HG02981 (cell line): ENCODE measurements around the gene PUSL1.

Experiments
- ATAC-seq: cut with Tn5 transposase; IDR thresholded peaks from one replicate; pipeline ENCODE4 v1.9.1; 2021; ENCODE audit warnings: mild to moderate bottlenecking, moderate library complexity; ENCODE audit not compliant: unreplicated experiment

Gene PUSL1

GRCh38 chr1:1293263-1294249, 14.8 kb upstream of the PUSL1 start:
- no peak for ATAC-seq

- no peak for ATAC-seq
Observed at GRCh38 chr1:1294250-1294890, 14.0 kb upstream of the PUSL1 start.

GRCh38 chr1:1295154-1295923, 13.1 kb upstream of the PUSL1 start:
- ATAC-seq, result no peak

- no peak for ATAC-seq
Observed at GRCh38 chr1:1296070-1297061, 12.0 kb upstream of the PUSL1 start.

GRCh38 chr1:1297802-1298424, 10.5 kb upstream of the PUSL1 start:
- ATAC-seq, result no peak

- ATAC-seq, result no peak
Observed at GRCh38 chr1:1298861-1299685, 9.3 kb upstream of the PUSL1 start.

- no peak for ATAC-seq
Observed at GRCh38 chr1:1299686-1300351, 8.6 kb upstream of the PUSL1 start.

GRCh38 chr1:1300352-1300739, 8.1 kb upstream of the PUSL1 start:
- ATAC-seq, result no peak

- ATAC-seq, result no peak
Observed at GRCh38 chr1:1302006-1302430, 6.4 kb upstream of the PUSL1 start.

GRCh38 chr1:1302951-1303509, 5.4 kb upstream of the PUSL1 start:
- no peak for ATAC-seq

GRCh38 chr1:1303736-1304135, 4.7 kb upstream of the PUSL1 start:
- ATAC-seq, result no peak

- ATAC-seq, result no peak
Observed at GRCh38 chr1:1304331-1305299, 3.8 kb upstream of the PUSL1 start.

GRCh38 chr1:1305300-1306069, 2.9 kb upstream of the PUSL1 start:
- no peak for ATAC-seq

GRCh38 chr1:1306070-1306660, 2.2 kb upstream of the PUSL1 start:
- no peak for ATAC-seq

- ATAC-seq, result no peak
Observed at GRCh38 chr1:1306661-1307260, 1.6 kb upstream of the PUSL1 start.
